COLO829 (cell line): ENCODE results near the gene TBC1D17.
A peak's percentile ranks its signal among the peaks of the same experiment; 100 is the strongest.

Source experiments
- DNase-seq: peaks from one replicate; pipeline ENCODE4 v3.0.0; 2012; ENCODE audit warnings: low spot score

TBC1D17 gene

DNA sequence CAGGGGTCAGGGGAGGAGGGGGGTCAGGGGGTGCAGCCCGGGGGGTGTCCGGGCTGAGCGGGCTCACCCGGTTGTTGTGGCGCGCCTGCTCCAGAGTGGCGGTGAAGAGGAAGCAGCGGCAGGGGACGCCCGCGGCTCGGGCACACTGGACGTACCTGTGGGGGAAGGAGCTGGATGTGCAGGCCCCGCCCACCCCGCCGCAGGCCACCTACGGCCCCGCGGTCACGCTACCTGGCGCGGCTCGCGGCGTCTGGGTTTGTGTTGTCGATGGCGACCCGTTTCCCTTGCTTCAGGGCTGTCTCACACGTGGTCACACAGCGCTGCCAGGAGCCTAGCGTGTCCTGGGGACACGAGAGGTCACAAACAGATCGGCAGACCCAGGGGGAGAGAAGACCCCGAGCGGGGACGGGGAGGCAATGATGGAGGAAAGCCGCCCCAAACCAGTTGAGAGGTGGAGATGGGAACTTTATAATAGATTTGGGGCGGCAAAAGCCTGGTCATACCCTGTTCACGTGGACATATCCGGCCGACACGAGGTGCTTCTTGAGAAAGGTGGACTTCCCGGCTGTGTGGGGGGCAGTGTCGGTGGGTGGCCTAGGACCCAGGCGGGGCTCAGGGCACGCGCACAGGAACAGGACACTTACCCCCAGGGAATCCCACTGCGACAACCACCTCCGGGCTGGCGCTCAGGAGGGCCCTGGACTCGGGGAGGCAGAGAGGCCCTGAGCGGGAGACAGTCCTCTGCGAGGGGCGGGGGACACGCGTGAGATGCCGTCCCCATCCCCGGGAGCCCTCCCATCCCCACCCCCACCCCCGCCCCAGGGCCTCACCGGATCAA, 15.7 kb upstream of the TBC1D17 start:
- no peak for DNase-seq

DNA sequence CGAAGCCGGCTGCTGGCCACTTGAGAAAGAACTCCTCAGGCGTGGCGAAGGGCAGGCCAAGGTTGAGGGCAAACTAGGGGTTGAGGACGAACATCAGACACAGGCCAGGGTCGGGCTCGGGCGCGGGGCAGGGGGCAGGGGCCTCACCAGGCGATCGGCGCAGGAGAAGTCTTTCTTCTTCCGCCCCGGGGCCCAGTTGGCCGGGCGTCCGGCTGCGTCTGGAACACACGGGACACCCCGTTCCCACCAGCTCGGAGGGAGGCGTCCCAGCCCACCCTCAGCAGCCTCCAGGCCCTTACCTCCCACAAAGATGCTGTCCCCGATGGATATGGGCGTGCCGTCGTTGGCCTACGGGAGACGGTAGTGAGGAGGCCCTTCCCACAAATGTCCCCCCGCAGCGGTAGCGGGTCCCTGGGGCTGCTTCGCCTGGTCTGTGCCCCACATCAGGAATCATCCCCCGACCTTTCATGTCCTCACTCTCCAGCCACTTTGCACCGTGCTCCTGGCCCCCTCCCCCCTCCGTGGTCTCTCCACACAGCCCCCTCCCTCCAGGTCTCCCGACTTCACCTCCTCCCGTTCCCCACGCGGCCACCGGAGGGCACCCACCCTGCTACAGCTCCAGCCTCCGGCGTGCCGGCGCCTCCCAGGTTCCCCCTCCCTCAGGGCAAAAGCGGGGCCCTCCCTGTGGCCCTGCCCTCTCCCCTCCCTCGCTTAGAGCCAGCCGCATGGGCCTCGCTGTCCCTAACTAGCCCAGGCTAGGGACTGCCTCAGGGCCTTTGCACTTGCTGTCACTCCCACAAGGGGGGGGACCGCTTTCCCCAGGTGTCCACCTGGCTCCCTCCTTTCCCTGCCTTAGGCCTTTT, 14.9 kb upstream of the TBC1D17 start:
- no peak for DNase-seq

DNA sequence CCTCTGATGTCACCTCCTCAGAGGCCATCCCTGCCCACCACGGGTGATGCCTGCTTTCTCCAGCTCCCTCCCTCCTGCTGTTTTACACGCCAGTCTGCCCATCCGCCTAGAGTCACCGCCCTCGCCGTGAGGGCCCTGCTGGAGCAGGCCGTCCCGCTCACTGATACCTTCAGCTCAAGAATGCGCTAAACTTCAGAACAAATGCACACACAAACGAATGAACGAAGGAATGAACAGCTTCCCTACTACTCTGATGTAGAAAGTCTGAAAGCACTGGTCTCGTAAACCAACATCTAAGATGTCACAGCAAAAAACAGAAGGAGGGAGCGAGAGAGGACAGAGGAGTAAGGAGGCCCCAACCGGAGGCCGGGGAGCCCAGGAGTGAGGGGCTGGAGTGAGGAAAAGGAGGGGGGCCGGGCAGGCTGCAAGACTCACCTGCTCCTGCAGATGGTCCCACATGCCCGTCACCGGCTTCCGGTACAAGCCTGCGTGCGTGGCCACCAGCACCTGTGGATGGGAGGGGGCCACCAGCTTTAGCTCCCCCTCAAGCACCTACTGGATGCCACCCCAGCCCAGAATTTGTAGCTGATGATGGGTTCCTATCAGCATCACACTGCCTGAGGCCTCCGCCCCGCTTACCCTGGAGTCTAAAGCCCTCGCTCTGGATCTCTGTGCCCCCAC, 14.1 kb upstream of the TBC1D17 start:
- no peak for DNase-seq

DNA sequence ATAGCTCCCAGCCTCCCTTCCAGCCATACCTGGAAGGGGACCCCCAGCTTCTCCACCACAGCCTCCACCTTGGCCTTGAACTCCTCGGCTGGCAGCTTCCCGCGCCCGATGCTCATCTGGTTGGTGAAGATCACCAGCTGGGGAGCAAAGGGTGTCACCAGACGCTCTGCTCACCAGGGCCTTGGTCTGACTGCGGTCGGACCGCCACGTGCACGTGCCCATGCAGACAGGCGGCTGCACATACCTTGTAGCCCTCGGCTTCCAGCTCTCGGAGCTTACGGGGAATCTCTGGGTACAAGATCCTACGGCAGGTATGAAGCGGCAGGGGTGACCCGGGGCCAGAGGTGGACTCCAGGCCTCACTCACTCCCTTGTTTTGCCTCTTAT, 13.6 kb upstream of the TBC1D17 start:
- no peak for DNase-seq

DNA sequence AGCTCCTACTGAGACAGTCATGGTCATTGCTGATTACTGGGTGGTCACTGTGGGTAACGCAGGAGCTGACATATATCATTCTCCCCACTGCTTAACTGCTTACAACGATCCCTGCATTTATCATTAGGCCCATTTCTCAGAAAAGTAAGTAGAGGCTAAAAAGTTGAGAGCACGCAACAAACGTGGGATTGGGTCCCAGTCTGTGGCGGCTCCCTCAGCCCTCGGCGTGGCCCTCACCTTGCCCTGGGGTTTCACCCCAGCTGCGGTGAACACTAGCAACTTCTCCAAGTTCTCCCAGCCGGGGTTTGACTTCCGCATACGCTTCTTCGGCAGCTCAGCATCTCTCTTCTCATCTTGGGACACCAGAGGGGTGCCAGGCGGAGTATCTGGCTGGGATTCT, 12.6 kb upstream of the TBC1D17 start:
- no peak for DNase-seq

DNA sequence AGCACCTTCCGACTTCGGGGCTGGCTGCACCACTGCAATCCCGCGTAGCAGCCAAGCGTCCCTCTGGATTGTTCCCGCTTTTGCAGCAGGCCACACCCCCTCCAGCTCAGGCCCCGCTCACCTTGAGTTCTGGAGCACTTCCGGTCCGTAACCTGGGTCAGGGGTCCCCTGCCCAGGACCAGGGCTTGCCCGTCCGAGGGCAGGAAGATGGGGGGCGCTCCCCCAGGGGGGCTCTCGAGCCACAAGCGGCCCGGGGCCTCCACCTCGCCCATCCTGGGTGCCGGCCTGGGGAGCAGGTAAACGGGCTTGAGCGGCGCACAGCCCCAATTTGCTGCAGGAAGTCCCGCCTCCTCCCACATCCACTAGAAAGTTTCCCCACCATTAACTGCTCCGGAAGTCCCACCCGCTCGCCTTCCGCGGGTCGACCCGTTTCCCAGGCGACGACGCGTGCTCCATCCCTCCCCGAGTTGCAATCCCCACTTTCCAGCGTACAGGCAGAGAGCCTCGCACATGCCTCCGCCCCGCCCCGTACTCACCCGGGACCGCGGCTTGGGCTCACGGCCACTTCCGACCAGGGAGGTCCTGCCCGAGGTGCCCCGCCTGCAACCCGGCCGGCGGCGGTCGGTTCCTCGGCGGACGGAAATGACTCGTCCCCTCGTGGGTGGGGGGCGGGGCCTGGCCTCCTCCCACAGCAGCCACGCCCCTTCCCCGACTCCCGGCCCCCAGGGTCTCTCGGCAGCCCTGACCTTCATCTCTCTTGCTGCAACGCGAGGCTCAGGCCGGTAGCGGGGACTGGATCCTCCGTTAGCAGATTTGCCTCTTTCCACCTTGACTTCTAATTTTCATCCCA, 10.3 kb upstream of the TBC1D17 start, which contains the start of gene PNKP:
Gene PNKP, minus strand, starts transcription at position 644 of the 850 bp plus-strand sequence. Its CDS starts 372 bp downstream, at position 272.
- DNase-seq: peak; percentile 90

DNA sequence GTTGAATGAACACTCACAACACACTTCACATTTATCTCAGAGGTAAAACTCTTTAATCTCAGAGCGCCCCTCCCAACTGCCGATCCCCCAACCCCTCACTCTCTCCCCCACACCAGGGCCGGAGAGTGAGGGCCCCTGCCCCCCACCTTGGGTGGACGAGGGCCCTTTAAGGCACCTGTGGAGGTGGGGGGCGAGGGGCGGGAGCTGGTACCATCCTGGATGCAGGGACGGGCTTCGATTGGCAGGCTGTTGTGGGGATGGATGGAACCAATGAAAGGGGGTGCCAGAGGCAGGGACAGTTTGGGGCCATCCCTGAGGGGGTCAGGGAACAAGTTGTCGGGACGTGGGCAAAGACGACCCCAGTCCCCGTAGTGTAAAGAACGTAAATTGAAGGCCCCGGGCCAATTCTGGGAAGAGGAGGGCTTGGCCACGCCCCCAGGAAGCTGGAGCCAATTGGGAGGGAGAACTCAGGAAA, 8.5 kb upstream of the TBC1D17 start:
- no peak for DNase-seq

DNA sequence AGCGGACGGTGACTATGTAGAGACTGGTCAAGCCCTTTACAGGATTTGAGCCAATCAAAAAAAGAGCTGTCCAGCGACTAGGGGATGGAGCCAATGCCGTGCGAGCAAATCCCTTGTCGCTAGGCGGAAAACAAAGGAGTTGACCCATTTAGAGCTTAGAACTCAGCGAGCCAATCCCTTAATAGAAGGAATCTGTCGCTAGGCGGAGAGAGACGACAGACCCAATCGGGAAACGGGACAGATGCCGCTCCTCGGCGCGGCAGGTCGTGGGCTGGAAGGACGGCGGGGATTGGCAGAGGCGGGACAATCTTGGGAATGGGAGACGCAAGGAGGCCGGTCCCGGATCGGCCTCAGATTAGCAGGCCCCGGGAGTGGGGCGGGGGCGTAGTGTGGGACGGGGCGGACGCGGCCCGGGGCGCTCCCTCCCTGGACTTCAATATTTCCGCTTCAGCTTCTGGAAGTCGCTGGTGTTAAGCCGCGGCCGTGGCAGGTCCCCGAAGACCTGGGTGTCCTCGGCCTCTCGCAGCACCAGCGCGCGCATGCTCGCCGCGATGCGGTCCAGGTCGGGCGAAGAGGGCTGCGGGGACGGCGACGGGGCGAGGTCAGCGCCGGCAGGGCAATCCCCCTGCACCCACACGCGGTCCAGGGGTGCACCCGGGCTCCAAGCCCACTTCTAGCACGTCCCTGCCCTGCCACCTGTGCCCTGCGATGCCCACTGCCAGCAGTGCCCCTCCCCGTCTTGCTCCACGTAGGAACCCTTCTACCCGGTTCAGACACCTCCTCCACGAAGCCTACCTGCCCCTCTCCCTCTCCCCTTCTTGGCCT, 7.8 kb upstream of the TBC1D17 start:
- peak; percentile 97 for DNase-seq

DNA sequence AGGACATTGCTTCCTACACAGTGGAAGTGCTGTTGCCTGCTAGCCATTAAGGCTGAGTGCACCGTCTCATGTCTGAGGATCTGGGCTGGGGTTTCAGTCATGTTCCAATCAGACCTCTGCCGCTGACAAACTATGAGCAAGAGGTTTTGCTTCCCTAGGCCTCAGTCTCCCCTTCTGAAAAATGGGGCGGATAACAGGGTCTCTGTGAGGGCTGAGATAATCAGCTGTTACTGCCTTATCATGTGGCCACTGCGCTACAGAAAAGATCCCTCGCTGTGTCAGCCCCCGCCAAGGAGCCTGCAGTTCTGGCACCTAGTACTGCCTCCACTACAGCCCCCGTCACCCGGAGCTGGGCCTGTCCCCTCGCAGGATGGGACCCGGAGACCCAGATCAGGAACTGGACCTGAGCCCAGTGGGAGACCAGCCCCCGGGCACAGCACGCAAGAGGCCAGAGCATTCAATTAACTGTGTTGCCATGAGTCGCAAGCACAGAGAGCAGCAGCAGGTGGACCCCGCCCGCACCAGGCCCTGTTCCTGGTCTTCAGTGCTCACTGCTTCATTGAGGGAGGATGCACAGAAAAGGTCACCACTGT, 7.1 kb upstream of the TBC1D17 start:
- no peak for DNase-seq

DNA sequence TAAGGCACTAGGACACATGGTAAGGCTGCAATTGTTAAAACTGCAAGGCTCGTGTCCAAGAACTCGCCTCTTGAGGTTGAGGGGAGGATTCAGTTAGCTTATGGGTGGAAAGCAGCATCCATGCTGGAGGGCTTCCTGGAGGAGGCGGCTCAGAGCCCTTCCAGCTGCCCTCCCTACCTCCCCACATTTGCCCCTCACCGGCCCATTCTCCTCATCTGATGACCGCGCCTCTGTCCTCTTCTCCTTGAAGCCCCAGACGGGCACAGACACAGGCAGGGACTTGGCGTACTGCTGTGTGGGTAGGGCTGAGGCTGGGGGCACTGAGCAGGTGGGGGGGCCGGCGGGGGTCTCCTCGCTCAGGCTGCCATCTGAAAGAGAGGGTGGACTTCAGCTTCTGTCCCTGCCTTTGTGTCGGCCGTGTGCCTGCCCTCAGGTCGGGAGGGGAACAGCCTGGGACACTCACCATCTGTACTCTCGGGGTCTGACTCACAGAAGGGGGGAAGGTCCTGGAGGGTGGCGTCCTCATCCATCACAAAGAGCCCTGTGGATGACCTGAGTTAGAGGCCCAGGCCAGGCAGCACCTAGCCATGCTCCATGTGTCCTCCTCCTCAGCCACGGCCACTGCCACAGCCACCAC, 6.0 kb upstream of the TBC1D17 start:
- DNase-seq: no peak

DNA sequence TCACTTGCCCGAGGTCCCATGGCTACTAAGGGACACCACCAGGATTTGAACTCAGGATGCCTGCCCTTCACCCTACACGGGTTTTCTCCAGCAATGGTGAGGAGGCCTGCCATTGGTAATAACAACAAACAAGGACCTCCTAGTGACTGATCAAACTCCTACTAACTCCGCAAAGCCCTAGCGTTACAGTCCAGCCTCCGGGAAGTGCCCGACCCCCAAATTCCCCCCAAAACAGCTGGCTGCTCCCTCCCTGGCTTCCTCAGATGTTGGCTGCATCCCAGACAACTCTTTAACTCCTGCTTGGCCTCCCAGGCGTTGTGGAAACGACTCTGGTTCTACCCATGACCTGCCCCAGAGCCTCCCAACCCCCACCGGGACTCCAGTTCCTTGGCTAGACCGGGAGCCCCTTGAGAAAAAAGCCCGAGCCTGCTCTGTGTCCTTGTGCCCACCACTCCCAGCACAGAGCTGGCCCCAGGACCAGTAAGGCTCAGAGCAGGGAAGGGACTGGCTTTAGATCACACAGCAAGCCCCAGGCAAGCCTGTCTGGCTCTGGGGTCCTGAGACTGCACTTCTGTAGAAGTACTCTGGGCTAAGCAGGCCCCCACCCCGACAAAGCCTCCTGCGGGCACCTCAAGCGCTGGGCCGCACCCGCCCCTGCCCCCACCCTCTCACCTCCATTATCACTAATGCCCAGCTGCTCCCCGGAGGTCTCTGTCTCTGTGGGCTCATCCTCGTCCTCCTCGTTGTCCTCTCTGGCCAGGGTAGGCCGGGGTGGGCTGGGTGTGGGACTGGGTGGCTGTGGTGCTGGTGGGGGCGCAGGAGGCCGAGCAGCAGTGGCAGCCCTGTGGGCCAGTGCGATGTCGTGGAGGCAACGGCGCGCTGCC, 5.0 kb upstream of the TBC1D17 start:
- DNase-seq: no peak

DNA sequence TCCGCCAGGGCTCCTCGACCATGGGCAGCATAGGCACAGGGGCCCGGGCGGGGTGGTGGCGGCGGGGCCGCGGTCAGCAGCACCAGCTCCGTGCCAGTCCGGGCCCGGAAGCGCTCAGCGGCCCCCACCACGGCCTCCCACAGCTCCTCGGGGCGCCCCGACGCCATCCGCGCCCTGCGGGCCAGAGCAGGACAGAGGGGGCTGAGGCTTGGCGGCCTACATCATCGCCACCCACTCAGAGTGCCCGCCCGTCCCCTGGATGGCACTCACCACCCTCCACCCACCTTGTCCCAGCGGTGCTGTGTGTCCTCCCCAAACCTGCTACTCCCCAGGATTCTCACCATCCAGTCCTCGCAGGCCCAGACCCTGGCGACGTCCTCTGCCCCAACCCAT, 4.4 kb upstream of the TBC1D17 start:
- no peak for DNase-seq

DNA sequence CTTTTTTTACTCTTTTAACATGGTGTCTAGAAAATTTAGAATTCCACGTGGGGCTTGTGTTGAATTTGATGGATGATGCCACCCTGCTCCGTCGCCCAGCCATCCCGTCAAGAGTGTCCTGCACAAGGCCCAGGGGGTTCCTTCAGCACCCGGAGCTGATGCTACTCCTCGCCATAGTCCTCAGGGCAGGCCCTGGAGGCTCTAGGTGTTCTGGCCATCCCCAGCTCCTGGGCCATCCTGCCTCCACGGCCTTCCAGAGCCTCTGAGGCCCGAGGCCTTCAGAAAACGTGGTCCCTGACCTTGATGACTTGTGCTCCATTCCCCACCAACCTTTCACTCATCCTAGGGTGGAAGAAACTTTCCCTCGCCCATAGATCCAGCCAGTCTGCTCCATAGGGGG, 3.7 kb upstream of the TBC1D17 start:
- no peak for DNase-seq

DNA sequence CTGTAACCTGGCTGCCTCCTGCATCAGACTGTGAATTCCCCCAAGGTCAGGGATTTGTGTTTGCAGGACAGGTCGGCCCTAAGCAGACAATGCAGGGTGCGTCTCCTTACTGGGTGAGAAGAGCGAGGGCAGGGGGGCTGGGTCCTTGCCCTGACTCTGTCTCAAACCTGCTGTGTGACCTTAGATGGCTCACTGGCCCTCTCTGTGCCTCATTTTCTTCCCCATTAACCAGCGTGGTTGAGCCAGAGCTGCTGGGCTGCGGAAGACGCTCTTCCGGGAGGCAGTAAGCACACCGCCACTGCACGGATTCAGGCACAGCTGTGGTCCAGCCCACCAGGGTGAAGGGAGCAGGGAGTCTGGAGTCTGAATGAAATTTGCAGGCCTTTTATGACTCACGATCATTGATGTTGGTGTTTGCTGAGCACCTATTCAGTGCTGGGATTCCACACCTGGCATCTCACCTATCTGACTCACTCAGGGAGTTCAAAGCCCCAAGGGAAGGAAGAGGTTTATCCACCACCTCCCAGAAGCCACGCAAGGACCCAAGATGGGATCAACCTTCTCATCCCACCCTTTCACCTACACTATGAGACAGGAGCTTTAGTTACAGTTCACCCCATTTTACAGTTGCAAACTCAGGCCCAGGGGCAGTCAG, 2.9 kb upstream of the TBC1D17 start:
- DNase-seq: no peak

DNA sequence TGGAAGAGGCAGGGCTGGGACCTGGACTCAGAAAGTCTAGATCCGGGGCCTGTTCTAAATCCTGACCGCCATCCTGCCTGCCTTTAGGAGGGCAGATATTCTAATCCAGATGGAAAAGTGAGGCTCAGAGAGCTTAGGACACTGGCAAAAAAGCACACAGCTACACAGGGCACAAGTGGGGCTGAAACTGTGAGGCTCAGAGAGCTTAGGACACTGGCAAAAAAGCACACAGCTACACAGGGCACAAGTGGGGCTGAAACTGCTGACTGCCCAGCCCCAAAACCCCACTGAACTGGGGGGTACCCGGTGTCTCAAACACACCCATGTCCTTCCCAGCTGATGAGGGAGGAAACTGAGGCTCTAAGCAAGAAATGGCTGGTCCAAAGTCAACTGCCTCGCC, 2.3 kb upstream of the TBC1D17 start:
- DNase-seq: no peak

DNA sequence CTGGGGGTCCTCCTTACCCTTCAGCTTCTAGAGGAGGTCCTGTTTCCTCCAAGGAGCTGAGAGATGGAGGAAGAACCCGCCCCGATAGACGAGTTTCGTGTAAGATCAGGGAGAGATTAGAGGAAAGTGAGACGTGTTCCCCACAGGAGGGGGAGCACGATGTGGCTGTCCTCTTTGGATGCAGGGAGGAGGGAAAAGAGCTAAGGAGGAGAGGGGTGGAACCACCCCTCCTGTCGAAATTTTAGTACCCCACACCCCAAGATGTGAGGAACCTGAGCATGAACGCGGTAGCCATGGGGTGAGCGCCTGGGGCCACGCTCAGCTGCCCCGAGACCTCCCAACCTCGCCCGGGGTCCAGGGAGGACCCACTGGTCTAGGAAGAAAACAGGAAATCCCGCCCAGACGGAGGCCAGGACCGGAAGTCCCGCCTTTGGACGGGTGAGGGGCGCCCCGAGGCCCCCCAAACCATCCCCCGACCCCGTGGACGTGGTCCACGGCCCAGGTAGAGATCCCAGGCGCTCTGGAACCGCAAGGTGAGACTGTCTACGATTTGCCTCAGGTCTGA, 1.6 kb upstream of the TBC1D17 start:
- DNase-seq: no peak

DNA sequence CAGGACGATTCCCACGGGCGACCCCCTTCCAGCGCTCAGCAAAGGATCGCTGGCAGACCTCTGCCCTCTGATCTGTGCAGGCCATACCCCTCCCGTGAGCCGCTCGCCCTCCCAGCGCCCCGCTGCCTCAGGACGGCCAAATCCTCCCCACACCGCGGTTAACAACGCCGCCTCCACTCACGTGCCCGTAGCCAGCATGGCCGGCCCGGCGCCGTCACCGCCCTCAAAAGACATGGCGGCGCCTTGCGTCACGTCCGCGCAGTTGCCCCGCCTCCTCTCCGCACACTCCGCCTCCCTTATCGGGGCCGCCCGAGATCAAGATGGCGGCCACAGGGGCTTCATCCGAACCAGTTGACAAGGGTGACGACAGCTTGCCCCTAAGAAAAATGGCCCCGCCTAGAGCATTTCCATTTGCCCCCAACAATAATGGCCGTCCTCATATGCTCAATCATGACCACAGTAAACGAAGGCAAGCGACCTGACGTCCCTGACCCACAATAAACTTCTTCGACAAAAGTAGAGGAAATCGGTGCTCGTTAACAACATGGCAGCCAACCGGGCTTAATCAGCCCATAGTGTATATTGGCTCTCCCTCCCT, 981 bp upstream of the TBC1D17 start:
- peak; percentile 89 for DNase-seq
